HT-29 (cell line): Measurements from ENCODE around the gene PNMA3. TPM values are rescaled to one million over a fixed set of nuclear protein-coding genes. Genes with fewer than 3 reads are reported as not detected.
"Not testable (repeated sequence)": the region's sequence is repeated elsewhere in the genome, so short reads cannot be mapped to it uniquely, and the experiment has no call there.

ENCODE experiments used
- DNase-seq: peaks from one replicate; pipeline ENCODE4 v3.0.0-alpha.2; 2015; ENCODE audit warnings: low spot score
- small RNA-seq: library from RNA; depleted of rRNA; stranded (forward); fragments of <200 nt; gene quantifications from one replicate; pipeline ENCODE3, GENCODE V24; 2014
- total RNA-seq: library from RNA; depleted of rRNA; stranded (reverse); fragments of >200 nt; shearing (Covaris generic); gene quantifications from 2 replicates; pipeline ENCODE4 v1.2.3, GENCODE V29; 2014; rRNA removed

PNMA3 gene
- total RNA-seq, 1 experiment from 2014 or later, result not detected

- DNase-seq, result not testable (repeated sequence)
Measured at GRCh38 chrX:153073331-153073730, 17.1 kb downstream of the PNMA3 start.

- no peak for DNase-seq
Measured at GRCh38 chrX:153074262-153074899, 18.1 kb downstream of the PNMA3 start.

GRCh38 chrX:153074935-153075334 is 18.7 kb downstream of the PNMA3 start:
- no peak for DNase-seq

- DNase-seq, result no peak
Measured at GRCh38 chrX:153075366-153075765, 19.1 kb downstream of the PNMA3 start.

GRCh38 chrX:153077437-153078135 is 21.3 kb downstream of the PNMA3 start:
- DNase-seq, result not testable (repeated sequence)

GRCh38 chrX:153083238-153083923 is 27.1 kb downstream of the PNMA3 start:
- DNase-seq, result not testable (repeated sequence)

GRCh38 chrX:153102418-153102817 is 46.1 kb downstream of the PNMA3 start:
- DNase-seq, result no peak

- DNase-seq, result not testable (repeated sequence)
Measured at GRCh38 chrX:153104959-153105358, 48.7 kb downstream of the PNMA3 start.

- not testable (repeated sequence) for DNase-seq
Measured at GRCh38 chrX:153106092-153106801, 50.0 kb downstream of the PNMA3 start.

Small RNA genes within 50 kb of the gene (small RNA-seq; reads per million reads assigned to genes)
- gene AC243428.1, result not detected

Other genes starting within 250 kb of the PNMA3 start
- 21.9 and 29.2 TPM in 2 replicates for gene CETN2, start 225.7 kb upstream of the PNMA3 start, total RNA-seq
- 52.6 and 56.7 TPM in 2 replicates for gene NSDHL, start 225.4 kb upstream of the PNMA3 start, total RNA-seq
- gene ZNF185, start 158.4 kb upstream of the PNMA3 start, total RNA-seq, result 3.5 and 4.0 TPM in 2 replicates
- 0.10 and 0.37 TPM in 2 replicates for gene PNMA5, start 62.4 kb upstream of the PNMA3 start, total RNA-seq
- not detected in 2 replicates for gene PNMA6A, start 16.0 kb downstream of the PNMA3 start, total RNA-seq
- not detected in 2 replicates for gene MAGEA1, start 122.8 kb downstream of the PNMA3 start, total RNA-seq